ENCODE data around the gene NIPA2.

The NIPA2 gene

GRCh38 chr15:22810853-22811338, 27.6 kb upstream of the NIPA2 start:
- Mint-ChIP-seq H3K4me1 (ENCODE audit: low read depth) (no peaks in the 10 kb centered on the region), H3K9me3 (no peaks in the 10 kb centered on the region), H3K4me3 (no peak overlapping the region), H3K27ac (no peak overlapping the region), H3K27me3 (no peaks in the 10 kb centered on the region), H3K36me3 (ENCODE audit: low read depth) (peaks cover 27% of the 10 kb centered on the region)
- intact Hi-C loops (cut with micrococcal nuclease), result no loop called here

- no peak overlapping the region for H3K4me3 Mint-ChIP-seq
- H3K27me3 Mint-ChIP-seq, result no peaks in the 10 kb centered on the region
- H3K27ac Mint-ChIP-seq, result no peak overlapping the region
- intact Hi-C loops (cut with micrococcal nuclease), result no loop called here
- no peaks in the 10 kb centered on the region for H3K9me3 Mint-ChIP-seq
- H3K4me1 Mint-ChIP-seq (ENCODE audit: low read depth), result no peaks in the 10 kb centered on the region
- H3K36me3 Mint-ChIP-seq (ENCODE audit: low read depth), result peaks cover 28% of the 10 kb centered on the region
Measured at GRCh38 chr15:22811640-22812039, 26.8 kb upstream of the NIPA2 start.

DNA sequence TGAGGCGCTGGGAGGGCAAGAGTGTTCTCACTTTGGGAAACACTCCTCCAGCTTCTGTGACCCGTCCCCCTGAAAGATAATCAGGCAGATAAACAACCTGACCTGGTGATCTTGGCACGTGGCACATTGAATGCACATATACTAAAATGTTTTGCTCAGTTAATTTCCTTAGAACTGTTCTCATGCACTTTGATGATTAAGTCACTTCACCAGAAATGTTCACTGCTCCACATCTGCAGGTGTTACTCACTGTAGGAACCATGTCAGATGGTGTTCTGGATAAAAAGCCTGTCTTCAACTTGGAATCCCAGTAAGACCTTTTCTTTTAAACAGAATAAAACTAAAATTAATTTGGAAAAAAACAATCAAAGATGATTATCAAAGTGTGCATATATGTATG, 24.6 kb upstream of the NIPA2 start:
- Mint-ChIP-seq H3K27ac (no peak overlapping the region), H3K4me1 (ENCODE audit: low read depth) (no peaks in the 10 kb centered on the region), H3K36me3 (ENCODE audit: low read depth) (peaks cover 28% of the 10 kb centered on the region), H3K27me3 (no peaks in the 10 kb centered on the region), H3K4me3 (no peak overlapping the region), H3K9me3 (no peaks in the 10 kb centered on the region)
- intact Hi-C loops (cut with micrococcal nuclease), result no loop called here

DNA sequence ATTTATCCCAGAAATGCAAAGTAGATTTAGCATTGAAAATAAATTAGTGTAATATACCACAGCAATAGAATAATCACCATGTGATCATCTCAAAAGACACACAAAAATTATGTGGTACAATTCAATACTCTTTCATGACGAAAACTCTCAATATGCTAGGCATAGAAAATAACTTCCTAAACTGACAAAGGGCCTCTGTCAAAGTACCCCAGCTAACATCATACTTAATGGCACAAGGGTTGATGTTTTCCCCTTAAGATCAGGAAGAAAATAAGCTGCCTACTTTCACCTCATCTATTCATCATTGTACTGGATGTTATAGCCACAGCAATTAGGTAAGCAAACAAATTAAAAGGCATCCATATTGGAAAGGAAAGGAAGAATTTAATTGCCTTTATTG, 22.7 kb upstream of the NIPA2 start:
- Mint-ChIP-seq H3K36me3 (ENCODE audit: low read depth) (peaks cover 37% of the 10 kb centered on the region), H3K27me3 (no peaks in the 10 kb centered on the region), H3K27ac (no peak overlapping the region), H3K4me3 (no peak overlapping the region), H3K9me3 (no peaks in the 10 kb centered on the region), H3K4me1 (ENCODE audit: low read depth) (no peaks in the 10 kb centered on the region)
- intact Hi-C loops (cut with micrococcal nuclease), result no loop called here

DNA sequence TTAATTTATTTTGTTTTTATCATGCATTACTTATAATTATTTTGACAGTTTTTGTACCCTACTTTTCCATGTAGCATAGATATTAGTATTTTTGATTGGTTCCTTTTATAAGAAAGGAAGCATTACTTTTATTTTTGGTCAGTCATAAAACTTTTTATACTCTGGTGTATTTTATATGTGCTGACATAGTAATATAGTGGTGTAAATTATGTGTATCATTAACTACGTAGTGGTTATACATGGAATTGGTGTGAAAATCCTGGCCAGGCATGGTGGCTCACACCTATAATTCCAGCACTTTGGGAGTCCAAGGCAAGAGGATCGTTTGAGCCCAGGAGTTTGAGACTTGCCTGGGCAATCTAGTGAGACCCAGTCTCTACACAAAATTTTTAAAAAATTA, 18.8 kb upstream of the NIPA2 start:
- H3K27me3 Mint-ChIP-seq, result no peaks in the 10 kb centered on the region
- H3K27ac Mint-ChIP-seq, result no peak overlapping the region
- no peak overlapping the region for H3K4me3 Mint-ChIP-seq
- intact Hi-C loops (cut with micrococcal nuclease), result no loop called here
- H3K4me1 Mint-ChIP-seq (ENCODE audit: low read depth), result no peaks in the 10 kb centered on the region
- H3K36me3 Mint-ChIP-seq (ENCODE audit: low read depth), result peaks cover 63% of the 10 kb centered on the region
- H3K9me3 Mint-ChIP-seq, result no peaks in the 10 kb centered on the region

DNA sequence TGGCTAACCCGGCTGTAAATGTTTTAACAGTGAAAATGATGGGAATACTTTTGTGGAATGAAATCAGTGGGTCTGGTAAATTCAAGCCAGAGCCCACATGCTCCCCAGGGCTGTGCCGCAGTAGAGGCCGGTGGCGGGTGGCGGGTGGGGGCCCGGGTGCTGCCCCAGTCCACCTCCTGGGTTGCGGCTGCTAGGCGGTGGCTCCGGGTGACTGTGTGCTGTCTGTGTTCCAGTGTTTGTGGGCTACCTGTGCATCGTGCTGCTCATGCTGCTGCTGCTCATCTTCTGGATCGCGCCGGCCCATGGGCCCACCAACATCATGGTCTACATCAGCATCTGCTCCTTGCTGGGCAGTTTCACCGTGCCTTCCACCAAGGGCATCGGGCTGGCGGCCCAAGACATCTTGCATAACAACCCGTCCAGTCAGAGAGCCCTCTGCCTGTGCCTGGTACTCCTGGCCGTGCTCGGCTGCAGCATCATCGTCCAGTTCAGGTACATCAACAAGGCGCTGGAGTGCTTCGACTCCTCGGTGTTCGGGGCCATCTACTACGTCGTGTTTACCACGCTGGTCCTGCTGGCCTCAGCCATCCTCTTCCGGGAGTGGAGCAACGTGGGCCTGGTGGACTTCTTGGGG, 14.9 kb upstream of the NIPA2 start:
- intact Hi-C loops (cut with micrococcal nuclease), result no loop called here
- Mint-ChIP-seq H3K27ac (no peak overlapping the region), H3K4me3 (no peak overlapping the region), H3K36me3 (ENCODE audit: low read depth) (peaks cover 83% of the 10 kb centered on the region), H3K4me1 (ENCODE audit: low read depth) (no peaks in the 10 kb centered on the region), H3K27me3 (no peaks in the 10 kb centered on the region), H3K9me3 (no peaks in the 10 kb centered on the region)

GRCh38 chr15:22827125-22827524, 11.3 kb upstream of the NIPA2 start:
- H3K27me3 Mint-ChIP-seq, result no peaks in the 10 kb centered on the region
- intact Hi-C loops (cut with micrococcal nuclease), result no loop called here
- no peaks in the 10 kb centered on the region for H3K9me3 Mint-ChIP-seq
- H3K36me3 Mint-ChIP-seq (ENCODE audit: low read depth), result peaks cover 61% of the 10 kb centered on the region
- H3K4me3 Mint-ChIP-seq, result no peak overlapping the region
- H3K4me1 Mint-ChIP-seq (ENCODE audit: low read depth), result no peaks in the 10 kb centered on the region
- no peak overlapping the region for H3K27ac Mint-ChIP-seq

- intact Hi-C loops (cut with micrococcal nuclease), result no loop called here
- H3K36me3 Mint-ChIP-seq (ENCODE audit: low read depth), result peaks cover 21% of the 10 kb centered on the region
- no peak overlapping the region for H3K27ac Mint-ChIP-seq
- H3K4me3 Mint-ChIP-seq, result no peak overlapping the region
- H3K27me3 Mint-ChIP-seq, result no peaks in the 10 kb centered on the region
- H3K4me1 Mint-ChIP-seq (ENCODE audit: low read depth), result no peaks in the 10 kb centered on the region
- no peaks in the 10 kb centered on the region for H3K9me3 Mint-ChIP-seq
Measured at GRCh38 chr15:22831473-22831872, 7.0 kb upstream of the NIPA2 start.

DNA sequence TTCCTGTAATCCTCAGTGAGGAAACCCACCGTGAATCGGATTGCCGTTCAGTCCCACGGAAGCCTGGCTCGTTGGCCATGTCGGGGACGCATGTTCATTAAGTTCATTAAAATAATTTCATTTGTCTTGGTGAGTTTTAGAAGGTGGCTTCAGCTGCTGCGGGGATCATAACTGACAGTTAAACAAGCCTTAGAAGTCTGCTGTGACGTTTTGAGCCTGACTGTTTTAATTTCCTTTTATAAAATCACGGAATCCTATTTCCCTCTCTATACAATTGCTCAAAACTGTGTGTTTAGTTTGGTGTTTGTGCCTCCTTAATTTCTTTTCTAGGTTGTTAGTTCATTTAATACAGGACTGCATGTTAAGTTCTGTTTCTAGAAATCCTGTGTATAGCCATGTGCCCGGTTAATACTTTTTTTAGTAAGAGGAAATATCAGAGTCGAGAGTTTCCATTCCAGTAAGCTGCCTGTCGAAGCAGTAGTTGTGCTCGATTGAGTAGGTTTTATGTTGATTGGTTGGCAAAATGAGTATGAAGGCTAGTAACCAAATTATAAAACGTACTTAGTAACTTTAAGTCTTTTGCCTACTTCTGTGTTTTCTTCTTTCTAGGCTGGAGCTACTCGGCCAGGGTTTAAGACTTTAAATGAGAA, 705 bp downstream of the NIPA2 start:
- H3K4me3 Mint-ChIP-seq, result peak overlapping the region; percentile 92

GRCh38 chr15:22844421-22845288, 6.2 kb downstream of the NIPA2 start:
- Mint-ChIP-seq H3K4me1 (ENCODE audit: low read depth) (peaks cover 35% of the 10 kb centered on the region), H3K27ac (peak overlapping the region; percentile 49), H3K36me3 (ENCODE audit: low read depth) (peaks cover 99% of the 10 kb centered on the region), H3K4me3 (no peak overlapping the region), H3K9me3 (no peaks in the 10 kb centered on the region), H3K27me3 (no peaks in the 10 kb centered on the region)
- intact Hi-C loops (cut with micrococcal nuclease), result no loop called here

More for the DNA sequence above, 705 bp downstream of the NIPA2 start:
- H3K9me3 Mint-ChIP-seq, result no peaks in the 10 kb centered on the region
- H3K27me3 Mint-ChIP-seq, result no peaks in the 10 kb centered on the region
- H3K36me3 Mint-ChIP-seq (ENCODE audit: low read depth), result peaks cover 54% of the 10 kb centered on the region
- H3K4me1 Mint-ChIP-seq (ENCODE audit: low read depth), result peaks cover 35% of the 10 kb centered on the region
- intact Hi-C loops (cut with micrococcal nuclease), result loop anchor here (2.0 kb wide), 2 partner anchors 52 to 200 kb away; partner anchors contain the start of genes NIPA1 and TUBGCP5
- peak overlapping the region; percentile 95 for H3K27ac Mint-ChIP-seq

DNA sequence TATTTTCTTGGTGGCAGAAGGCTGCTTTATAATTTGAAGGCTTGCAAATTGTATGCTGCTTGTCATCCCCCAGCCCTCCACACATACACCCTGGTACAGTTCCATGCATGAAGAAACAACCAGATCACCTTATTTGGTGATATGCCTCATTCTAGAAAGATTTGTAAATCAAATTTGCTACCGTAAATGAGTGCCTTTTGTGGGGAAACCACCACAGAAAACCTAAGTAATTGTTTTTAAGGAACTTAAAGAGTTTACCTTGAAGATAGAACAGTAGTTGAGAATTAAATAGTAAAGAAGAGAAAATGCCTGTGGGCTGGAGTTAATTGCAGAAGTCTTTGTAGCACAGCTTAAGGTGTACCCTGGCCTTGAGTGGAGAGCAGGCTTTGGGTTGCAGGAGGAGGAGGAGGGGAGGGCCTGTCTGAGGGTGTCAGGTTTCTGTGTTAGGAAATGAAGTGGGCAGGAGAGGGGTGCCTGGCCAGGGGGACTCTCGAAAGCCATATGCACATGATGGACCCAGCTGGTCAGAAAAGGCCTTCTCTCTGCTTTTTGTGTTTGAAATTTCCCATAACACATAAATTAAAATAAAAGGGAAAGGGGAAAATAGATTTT, 6.9 kb downstream of the NIPA2 start:
- no peak overlapping the region for H3K4me3 Mint-ChIP-seq
- H3K27ac Mint-ChIP-seq, result no peak overlapping the region
- H3K27me3 Mint-ChIP-seq, result no peaks in the 10 kb centered on the region
- H3K36me3 Mint-ChIP-seq (ENCODE audit: low read depth), result peaks cover 99% of the 10 kb centered on the region
- H3K4me1 Mint-ChIP-seq (ENCODE audit: low read depth), result peaks cover 28% of the 10 kb centered on the region
- intact Hi-C loops (cut with micrococcal nuclease), result no loop called here
- H3K9me3 Mint-ChIP-seq, result no peaks in the 10 kb centered on the region

DNA sequence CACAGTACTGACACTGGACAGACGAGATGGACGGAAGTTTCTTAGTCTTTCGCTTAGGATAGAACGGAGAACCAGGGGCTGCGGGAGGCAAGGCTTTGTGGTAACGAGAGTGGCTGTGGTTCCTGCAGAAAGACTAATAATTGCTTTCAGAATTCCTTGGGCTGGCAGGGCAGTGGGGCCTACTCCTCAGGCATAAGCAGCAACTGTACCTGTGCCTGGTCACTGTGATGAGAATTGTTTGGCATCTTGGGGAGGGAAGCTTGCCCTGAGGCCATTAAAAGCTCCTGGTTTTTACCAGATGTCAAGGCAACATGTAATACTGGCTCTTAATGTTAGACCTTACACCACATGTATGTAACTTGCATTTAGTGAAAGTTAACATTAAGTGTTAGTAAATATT, 7.6 kb downstream of the NIPA2 start:
- Mint-ChIP-seq H3K36me3 (ENCODE audit: low read depth) (peaks cover 100% of the 10 kb centered on the region), H3K27ac (no peak overlapping the region), H3K4me3 (no peak overlapping the region), H3K9me3 (no peaks in the 10 kb centered on the region), H3K27me3 (no peaks in the 10 kb centered on the region), H3K4me1 (ENCODE audit: low read depth) (peaks cover 22% of the 10 kb centered on the region)
- intact Hi-C loops (cut with micrococcal nuclease), result no loop called here

DNA sequence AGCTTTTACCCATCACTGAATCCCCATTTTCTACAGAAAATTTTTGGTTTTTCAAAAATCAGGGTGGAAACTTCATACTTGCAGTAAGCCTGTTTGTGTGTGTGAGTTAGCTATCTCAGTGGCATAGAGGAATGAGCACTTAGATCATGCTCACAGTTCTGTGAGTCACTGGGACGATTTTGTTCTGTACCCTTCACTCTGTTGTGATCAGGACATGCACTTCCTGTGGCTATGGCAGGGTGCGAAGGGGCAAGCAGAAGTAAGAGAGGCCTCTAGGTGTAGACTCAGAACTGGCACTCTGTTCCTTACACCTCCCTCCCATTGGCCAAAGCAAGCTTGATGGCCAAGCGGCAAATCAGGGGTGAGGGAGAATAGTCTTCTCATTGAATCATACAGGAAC, 11.6 kb downstream of the NIPA2 start:
- Mint-ChIP-seq H3K36me3 (ENCODE audit: low read depth) (peaks cover 96% of the 10 kb centered on the region), H3K27ac (no peak overlapping the region), H3K27me3 (no peaks in the 10 kb centered on the region), H3K4me1 (ENCODE audit: low read depth) (no peaks in the 10 kb centered on the region), H3K4me3 (no peak overlapping the region), H3K9me3 (no peaks in the 10 kb centered on the region)
- intact Hi-C loops (cut with micrococcal nuclease), result no loop called here

DNA sequence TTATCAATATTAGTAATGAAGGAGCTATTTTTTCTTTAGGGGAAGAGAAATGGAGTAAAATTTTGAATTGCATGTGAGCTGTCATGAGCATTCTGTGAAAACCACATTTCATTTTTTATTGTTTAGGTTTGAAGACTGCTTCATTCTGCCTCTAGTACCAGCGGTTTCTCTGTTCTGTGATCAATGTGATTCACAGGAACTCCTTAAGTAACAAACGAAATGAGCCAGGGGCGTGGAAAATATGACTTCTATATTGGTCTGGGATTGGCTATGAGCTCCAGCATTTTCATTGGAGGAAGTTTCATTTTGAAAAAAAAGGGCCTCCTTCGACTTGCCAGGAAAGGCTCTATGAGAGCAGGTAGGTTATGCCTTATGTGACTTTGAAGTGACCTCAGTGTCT, 13.0 kb downstream of the NIPA2 start:
- H3K27me3 Mint-ChIP-seq, result no peaks in the 10 kb centered on the region
- no peak overlapping the region for H3K27ac Mint-ChIP-seq
- no peak overlapping the region for H3K4me3 Mint-ChIP-seq
- H3K9me3 Mint-ChIP-seq, result no peaks in the 10 kb centered on the region
- intact Hi-C loops (cut with micrococcal nuclease), result no loop called here
- no peaks in the 10 kb centered on the region for H3K4me1 Mint-ChIP-seq (ENCODE audit: low read depth)
- H3K36me3 Mint-ChIP-seq (ENCODE audit: low read depth), result peaks cover 96% of the 10 kb centered on the region
